GM23338 (cell line): ENCODE measurements around the gene FLNB. TPM values are rescaled to one million over a fixed set of nuclear protein-coding genes. Genes with fewer than 3 reads are reported as not detected.

Source experiments
- ATAC-seq: fragments of 200-7000 bp; cut with Tn5 transposase; 3 replicates; pipeline ENCODE4 v1.9.1; 2020
- DNase-seq: peaks from one replicate; pipeline ENCODE4 v3.0.0-alpha.2; 2015; ENCODE audit warnings: low spot score
- H2AFZ ChIP-seq: fragments of 200-600 bp; sonication (generic); 2 replicates; pipeline ENCODE4 v1.8.0; 2016; ENCODE audit warnings: antibody characterized with exemption, mild to moderate bottlenecking, moderate library complexity
- H3F3A ChIP-seq: fragments of 200-600 bp; sonication (generic); replicated peaks from 2 replicates; pipeline ENCODE4 v1.8.0; 2017; ENCODE audit warnings: antibody characterized with exemption, mixed run types, low read depth
- H3K27ac ChIP-seq: fragments of 200-600 bp; sonication (generic); 2 replicates; pipeline ENCODE4 v1.6.1; 2016; ENCODE audit warnings: low read depth
- H3K27me3 ChIP-seq: fragments of 200-600 bp; sonication (generic); 2 replicates; pipeline ENCODE4 v1.8.0; 2016; ENCODE audit warnings: mild to moderate bottlenecking, mixed run types, moderate library complexity; ENCODE audit not compliant: insufficient read depth
- H3K36me3 ChIP-seq: fragments of 200-600 bp; sonication (generic); 2 replicates; pipeline ENCODE4 v1.8.0; 2016; ENCODE audit warnings: mild to moderate bottlenecking; ENCODE audit not compliant: insufficient read depth
- H3K4me1 ChIP-seq: fragments of 200-600 bp; sonication (generic); 2 replicates; pipeline ENCODE4 v1.8.0; 2016; ENCODE audit warnings: mild to moderate bottlenecking, moderate library complexity; ENCODE audit not compliant: insufficient read depth
- H3K4me2 ChIP-seq: fragments of 200-600 bp; sonication (generic); 2 replicates; pipeline ENCODE4 v1.7.1; 2017; ENCODE audit warnings: mixed run types
- H3K4me3 ChIP-seq: fragments of 200-600 bp; sonication (generic); 2 replicates; pipeline ENCODE4 v1.6.1; 2016; ENCODE audit warnings: mixed run types
- H3K79me2 ChIP-seq: fragments of 200-600 bp; sonication (generic); replicated peaks from 2 replicates; pipeline ENCODE4 v1.8.0; 2017; ENCODE audit warnings: mild to moderate bottlenecking; ENCODE audit not compliant: insufficient read depth
- H3K9me2 ChIP-seq: fragments of 200-600 bp; sonication (generic); 2 replicates; pipeline ENCODE4 v1.8.0; 2017; ENCODE audit not compliant: insufficient read depth
- H4K20me1 ChIP-seq: fragments of 200-600 bp; sonication (generic); replicated peaks from 2 replicates; pipeline ENCODE4 v1.8.0; 2017; ENCODE audit warnings: mild to moderate bottlenecking; ENCODE audit not compliant: insufficient read depth
- H3K27ac Mint-ChIP-seq: 2 replicates; pipeline ENCODE4 v1.8.0; 2020; ENCODE audit warnings: inconsistent platforms, mild to moderate bottlenecking, moderate library complexity, mixed read lengths
- H3K27me3 Mint-ChIP-seq: 3 replicates; pipeline ENCODE4 v1.8.0; 2022; ENCODE audit warnings: low read depth, mild to moderate bottlenecking, moderate library complexity, mixed read lengths, inconsistent platforms; ENCODE audit not compliant: insufficient read depth, poor library complexity
- H3K36me3 Mint-ChIP-seq: 3 replicates; pipeline ENCODE4 v1.8.0; 2021; ENCODE audit warnings: low read depth, mild to moderate bottlenecking, inconsistent platforms, moderate library complexity, mixed read lengths
- H3K4me1 Mint-ChIP-seq: 3 replicates; pipeline ENCODE4 v1.8.0; 2020; ENCODE audit warnings: mild to moderate bottlenecking, inconsistent platforms, mixed read lengths
- H3K4me3 Mint-ChIP-seq: 3 replicates; pipeline ENCODE4 v1.8.0; 2021; ENCODE audit warnings: moderate library complexity, mild to moderate bottlenecking, inconsistent platforms, mixed read lengths
- H3K9me3 Mint-ChIP-seq: 3 replicates; pipeline ENCODE4 v1.8.0; 2020; ENCODE audit warnings: moderate library complexity, mild to moderate bottlenecking, inconsistent platforms, mixed read lengths
- CREB1 ChIP-seq: fragments of 250-450 bp; sonication (Bioruptor Pico); IDR thresholded peaks from 2 replicates; pipeline ENCODE4 v1.5.0; 2020; ENCODE audit warnings: low read depth, mild to moderate bottlenecking, moderate library complexity
- CTCF ChIP-seq, 2 experiments: fragments of 200-600 bp in 1 of 2; sonication (generic) in 1 of 2; conservative IDR thresholded peaks; 2 replicates each; pipeline versions ENCODE4 v1.5.1 to v1.6.1; 2016 to 2017; ENCODE audit warnings: antibody characterized with exemption in 2 of 2, low read depth in 2 of 2, mild to moderate bottlenecking in 2 of 2, moderate library complexity in 1 of 2
- ETS1 ChIP-seq: IDR thresholded peaks from 2 replicates; pipeline ENCODE4 v1.6.1; 2016; ENCODE audit warnings: antibody characterized with exemption
- EZH2 ChIP-seq: fragments of 200-600 bp; sonication (generic); IDR thresholded peaks from one replicate; pipeline ENCODE4 v1.8.0; 2017; ENCODE audit warnings: antibody characterized with exemption, mild to moderate bottlenecking, low read depth; ENCODE audit not compliant: unreplicated experiment
- EZH2phosphoT487 ChIP-seq: fragments of 200-600 bp; sonication (generic); IDR thresholded peaks from one replicate; pipeline ENCODE4 v1.8.1; 2018; ENCODE audit warnings: antibody characterized with exemption; ENCODE audit not compliant: unreplicated experiment
- JUNB ChIP-seq: IDR thresholded peaks from one replicate; pipeline ENCODE4 v1.6.1; 2016; ENCODE audit warnings: antibody characterized with exemption; ENCODE audit not compliant: unreplicated experiment
- NANOG ChIP-seq: IDR thresholded peaks from 2 replicates; pipeline ENCODE4 v1.6.1; 2016; ENCODE audit warnings: antibody characterized with exemption, borderline replicate concordance
- POLR2AphosphoS5 ChIP-seq: IDR thresholded peaks from 2 replicates; pipeline ENCODE4 v1.6.1; 2016; ENCODE audit warnings: antibody characterized with exemption, low read depth
- REST ChIP-seq: IDR thresholded peaks from one replicate; pipeline ENCODE4 v1.6.1; 2018; ENCODE audit warnings: antibody characterized with exemption; ENCODE audit not compliant: unreplicated experiment
- STAT1 ChIP-seq: IDR thresholded peaks from one replicate; pipeline ENCODE4 v1.6.1; 2016; ENCODE audit warnings: antibody characterized with exemption; ENCODE audit not compliant: unreplicated experiment
- ZNF114 ChIP-seq: fragments of 250-450 bp; sonication (Bioruptor Pico); IDR thresholded peaks from 2 replicates; pipeline ENCODE4 v1.5.0; 2020; ENCODE audit warnings: mild to moderate bottlenecking, moderate library complexity
- ZNF331 ChIP-seq: fragments of 250-450 bp; sonication (Bioruptor Pico); IDR thresholded peaks from 2 replicates; pipeline ENCODE4 v1.5.0; 2020; ENCODE audit warnings: low read depth, mild to moderate bottlenecking, moderate library complexity
- ZNF462 ChIP-seq: fragments of 250-450 bp; sonication (Bioruptor Pico); IDR thresholded peaks from 2 replicates; pipeline ENCODE4 v1.5.0; 2020; ENCODE audit warnings: mild to moderate bottlenecking, moderate library complexity
- polyA plus RNA-seq: library from polyadenylated mRNA; unstranded; fragments of >200 nt; fragmentation: Nextera tagmentation; extraction: Ambion mirVana; gene quantifications from 2 replicates; pipeline ENCODE4 v1.2.1, GENCODE V29; 2016
- total RNA-seq: library from RNA; depleted of rRNA; stranded (reverse); fragments of >200 nt; shearing (Covaris generic); gene quantifications from 2 replicates; pipeline ENCODE4 v1.2.3, GENCODE V29; 2014

The FLNB gene
- total and polyA plus RNA-seq, 2 experiments from 2014 or later: 39.7 to 179 TPM

GRCh38 chr3:58175187-58175436 is 166.9 kb downstream of the FLNB start:
- Histone ChIP-seq H3F3A (0 out of 2 replicates have a peak, but pooled peaks cover 10% of the 10 kb centered on the region), H3K9me2 (no peaks in the 10 kb centered on the region), H3K4me2 (no peak overlapping the region), H4K20me1 (no peaks in the 10 kb centered on the region; the same call in 1 of the 2 replicates), H3K4me3 (no peak overlapping the region), H3K79me2 (no peaks in the 10 kb centered on the region), H3K36me3 (no peaks in the 10 kb centered on the region; the same call in 1 of the 2 replicates), H3K4me1 (peaks cover 29% of the 10 kb centered on the region), H3K27ac (0 out of 2 replicates have a peak overlapping the region, but pooled peaks have one; percentile 1), H3K27me3 (no peaks in the 10 kb centered on the region), H2AFZ (no peak overlapping the region)
- DNase-seq (no peak), ATAC-seq (no peak)
- TF ChIP-seq EZH2phosphoT487 (no peak), CREB1 (CRISPR knock-in tag) (no peak), POLR2AphosphoS5 (no peak), NANOG (no peak), ETS1 (no peak), ZNF331 (CRISPR knock-in tag) (no peak), EZH2 (no peak), CTCF (conservative IDR thresholded peaks at IDR 0.05; ENCODE audit: low read depth in 2 of 2) (no peak), REST (no peak), STAT1 (no peak), JUNB (no peak), ZNF114 (CRISPR knock-in tag) (no peak), ZNF462 (CRISPR knock-in tag) (no peak)
- H3K27me3 Mint-ChIP-seq: peaks cover 16% of the 10 kb centered on the region
- H3K4me1 Mint-ChIP-seq: peaks cover 37% of the 10 kb centered on the region
- H3K9me3 Mint-ChIP-seq: no peaks in the 10 kb centered on the region
- H3K36me3 Mint-ChIP-seq: peaks cover 11% of the 10 kb centered on the region
- peak overlapping the region; percentile 57; the same call in 1 of the 2 replicates for H3K27ac Mint-ChIP-seq
- H3K4me3 Mint-ChIP-seq: no peak overlapping the region
